NT2/D1 (cell line): ENCODE measurements around the gene AQP9.

Experiments
- SUZ12 ChIP-seq: IDR thresholded peaks from 2 replicates; pipeline ENCODE4 v1.6.1; 2011; ENCODE audit not compliant: insufficient read length, insufficient read depth; ENCODE audit errors: extremely low read depth
- YY1 ChIP-seq: IDR thresholded peaks from 2 replicates; pipeline ENCODE4 v1.6.1; 2011; ENCODE audit not compliant: insufficient read length, insufficient read depth
- ZNF274 ChIP-seq: IDR thresholded peaks from 2 replicates; pipeline ENCODE4 v1.6.1; 2011; ENCODE audit warnings: mild to moderate bottlenecking, low read depth, low read length

- TF ChIP-seq YY1 (no peak), ZNF274 (no peak), SUZ12 (no peak)
Observed at GRCh38 chr15:58212909-58213526, 74.8 kb downstream of the AQP9 start.
